Activated CD4-positive, alpha-beta T cell treated with anti-CD3 and anti-CD28 coated beads, Interleukin-2, amount 10 ng/mL, durations not matched to agents 24 days and 14 days (primary cell): ENCODE data around the gene ZMIZ2. TPM values are rescaled to one million over a fixed set of nuclear protein-coding genes. Genes with fewer than 3 reads are reported as not detected.
A peak's percentile ranks its signal among the peaks of the same experiment; 100 is the strongest.
"Not testable (repeated sequence)": the region's sequence is repeated elsewhere in the genome, so short reads cannot be mapped to it uniquely, and the experiment has no call there.

Experiments
- DNase-seq: peaks from one replicate; pipeline ENCODE4 v3.0.0; 2022
- H3K27ac Mint-ChIP-seq: one replicate; pipeline ENCODE4 v1.8.0; 2022; ENCODE audit warnings: mild to moderate bottlenecking, mixed read lengths
- H3K27me3 Mint-ChIP-seq: one replicate; pipeline ENCODE4 v1.8.0; 2022; ENCODE audit warnings: mixed read lengths
- H3K36me3 Mint-ChIP-seq: one replicate; pipeline ENCODE4 v1.8.0; 2022; ENCODE audit warnings: low read depth, mild to moderate bottlenecking, mixed read lengths
- H3K4me1 Mint-ChIP-seq: one replicate; pipeline ENCODE4 v1.8.0; 2021; ENCODE audit warnings: mixed read lengths
- H3K4me3 Mint-ChIP-seq: one replicate; pipeline ENCODE4 v1.8.0; 2022; ENCODE audit warnings: mild to moderate bottlenecking, moderate library complexity, mixed read lengths
- H3K9me3 Mint-ChIP-seq: one replicate; pipeline ENCODE4 v1.8.0; 2021; ENCODE audit warnings: mixed read lengths
- intact Hi-C: fragments of 100-400 bp; cut with micrococcal nuclease; formaldehyde crosslinking; loops from one replicate; pipeline ENCODE4 v1.15.1; 2023
- total RNA-seq: library from RNA; stranded (reverse); gene quantifications from 2 replicates; pipeline ENCODE4 v1.2.3, GENCODE V29; 2022

ZMIZ2 gene
- total RNA-seq, 1 donor from 2014 or later = 133 TPM

- Mint-ChIP-seq H3K27me3 (peaks cover 3% of the 10 kb centered on the region), H3K9me3 (peaks cover 5% of the 10 kb centered on the region), H3K27ac (no peak overlapping the region), H3K36me3 (no peaks in the 10 kb centered on the region), H3K4me1 (no peaks in the 10 kb centered on the region), H3K4me3 (no peak overlapping the region)
- DNase-seq = no peak
- intact Hi-C loops = no loop called here
Observed at GRCh38 chr7:44784364-44784763, 35.7 kb downstream of the ZMIZ2 start.

GRCh38 chr7:44785218-44785617 is 36.6 kb downstream of the ZMIZ2 start:
- H3K27ac Mint-ChIP-seq, intact Hi-C loops, H3K9me3 Mint-ChIP-seq, H3K27me3 Mint-ChIP-seq, DNase-seq, H3K36me3 Mint-ChIP-seq, H3K4me3 Mint-ChIP-seq, H3K4me1 Mint-ChIP-seq: not testable (repeated sequence)

GRCh38 chr7:44787041-44787440 is 38.4 kb downstream of the ZMIZ2 start:
- peaks cover 5% of the 10 kb centered on the region for H3K9me3 Mint-ChIP-seq
- no peak for DNase-seq
- no peak overlapping the region for H3K27ac Mint-ChIP-seq
- no peak overlapping the region for H3K4me3 Mint-ChIP-seq
- intact Hi-C loops = no loop called here
- peaks cover 3% of the 10 kb centered on the region for H3K27me3 Mint-ChIP-seq
- no peaks in the 10 kb centered on the region for H3K36me3 Mint-ChIP-seq
- peaks cover 2% of the 10 kb centered on the region for H3K4me1 Mint-ChIP-seq

GRCh38 chr7:44787762-44788161 is 39.1 kb downstream of the ZMIZ2 start:
- Mint-ChIP-seq H3K4me3 (no peak overlapping the region), H3K9me3 (peaks cover 5% of the 10 kb centered on the region), H3K36me3 (no peaks in the 10 kb centered on the region), H3K27me3 (peaks cover 3% of the 10 kb centered on the region), H3K27ac (no peak overlapping the region), H3K4me1 (peaks cover 2% of the 10 kb centered on the region)
- intact Hi-C loops = no loop called here
- no peak for DNase-seq

GRCh38 chr7:44789990-44790389 is 41.3 kb downstream of the ZMIZ2 start:
- H3K4me1 Mint-ChIP-seq = peaks cover 2% of the 10 kb centered on the region
- no peak for DNase-seq
- H3K9me3 Mint-ChIP-seq = no peaks in the 10 kb centered on the region
- no peaks in the 10 kb centered on the region for H3K27me3 Mint-ChIP-seq
- no peaks in the 10 kb centered on the region for H3K36me3 Mint-ChIP-seq
- H3K4me3 Mint-ChIP-seq = no peak overlapping the region
- intact Hi-C loops = no loop called here
- no peak overlapping the region for H3K27ac Mint-ChIP-seq

GRCh38 chr7:44791278-44792219 is 42.9 kb downstream of the ZMIZ2 start:
- Mint-ChIP-seq H3K36me3 (peaks cover 3% of the 10 kb centered on the region), H3K27me3 (no peaks in the 10 kb centered on the region), H3K4me1 (peaks cover 2% of the 10 kb centered on the region), H3K4me3 (no peak overlapping the region), H3K9me3 (no peaks in the 10 kb centered on the region), H3K27ac (no peak overlapping the region)
- intact Hi-C loops = no loop called here
- no peak for DNase-seq

GRCh38 chr7:44793919-44794318 is 45.3 kb downstream of the ZMIZ2 start:
- H3K9me3 Mint-ChIP-seq = no peaks in the 10 kb centered on the region
- no peak for DNase-seq
- no peak overlapping the region for H3K4me3 Mint-ChIP-seq
- H3K4me1 Mint-ChIP-seq = peaks cover 16% of the 10 kb centered on the region
- intact Hi-C loops = no loop called here
- H3K27me3 Mint-ChIP-seq = no peaks in the 10 kb centered on the region
- no peak overlapping the region for H3K27ac Mint-ChIP-seq
- H3K36me3 Mint-ChIP-seq = peaks cover 24% of the 10 kb centered on the region

- H3K4me3 Mint-ChIP-seq = no peak overlapping the region
- no peaks in the 10 kb centered on the region for H3K27me3 Mint-ChIP-seq
- H3K27ac Mint-ChIP-seq = no peak overlapping the region
- no peak for DNase-seq
- no peaks in the 10 kb centered on the region for H3K9me3 Mint-ChIP-seq
- intact Hi-C loops = no loop called here
- peaks cover 26% of the 10 kb centered on the region for H3K36me3 Mint-ChIP-seq
- peaks cover 16% of the 10 kb centered on the region for H3K4me1 Mint-ChIP-seq
Observed at GRCh38 chr7:44794331-44794730, 45.7 kb downstream of the ZMIZ2 start.

GRCh38 chr7:44796034-44796503 is 47.4 kb downstream of the ZMIZ2 start:
- H3K9me3 Mint-ChIP-seq = no peaks in the 10 kb centered on the region
- peaks cover 44% of the 10 kb centered on the region for H3K36me3 Mint-ChIP-seq
- H3K4me1 Mint-ChIP-seq = peaks cover 26% of the 10 kb centered on the region
- DNase-seq = no peak
- H3K27me3 Mint-ChIP-seq = no peaks in the 10 kb centered on the region
- intact Hi-C loops = loop anchor here (1.0 to 2.0 kb wide), 10 partner anchors 48 to 713 kb away; partner anchors contain the start of genes MYO1G, OGDH, POLM and PURB
- H3K27ac Mint-ChIP-seq = peak overlapping the region; percentile 97
- peak overlapping the region; percentile 98 for H3K4me3 Mint-ChIP-seq

- intact Hi-C loops = loop anchor here (1.0 to 2.0 kb wide), 11 partner anchors 48 to 714 kb away; partner anchors contain the start of genes H2AZ2, MYO1G, OGDH and POLM
- peak within 1 kb of the TSS; percentile 98 for H3K4me3 Mint-ChIP-seq
- peaks cover 50% of the 10 kb centered on the region for H3K36me3 Mint-ChIP-seq
- peak within 1 kb of the TSS; percentile 97 for H3K27ac Mint-ChIP-seq
- DNase-seq = peak; percentile 100
- H3K27me3 Mint-ChIP-seq = no peaks in the 10 kb centered on the region
- peaks cover 31% of the 10 kb centered on the region for H3K4me1 Mint-ChIP-seq
- no peaks in the 10 kb centered on the region for H3K9me3 Mint-ChIP-seq
Observed at GRCh38 chr7:44796504-44797328, 48.1 kb downstream of the ZMIZ2 start, which contains the start of gene PPIA. TSS of gene PPIA (plus strand) at chr7:44796681. CDS start at chr7:44796725, 44 bp downstream.

GRCh38 chr7:44797329-44798258 is 48.9 kb downstream of the ZMIZ2 start:
- H3K36me3 Mint-ChIP-seq = peaks cover 58% of the 10 kb centered on the region
- peak; percentile 95 for DNase-seq

GRCh38 chr7:44798649-44799305 is 50.1 kb downstream of the ZMIZ2 start:
- no peak for DNase-seq
- Mint-ChIP-seq H3K27me3 (no peaks in the 10 kb centered on the region), H3K36me3 (peaks cover 67% of the 10 kb centered on the region), H3K4me3 (peak overlapping the region; percentile 98), H3K9me3 (no peaks in the 10 kb centered on the region), H3K27ac (peak overlapping the region; percentile 75), H3K4me1 (peaks cover 31% of the 10 kb centered on the region)
- intact Hi-C loops = no loop called here

More at GRCh38 chr7:44797329-44798258, 48.9 kb downstream of the ZMIZ2 start:
- peak overlapping the region; percentile 97 for H3K27ac Mint-ChIP-seq
- H3K27me3 Mint-ChIP-seq = no peaks in the 10 kb centered on the region
- intact Hi-C loops = loop anchor here (1.0 to 2.0 kb wide), 6 partner anchors 51 to 715 kb away; partner anchors contain the start of genes H2AZ2, MYO1G, POLM and TBRG4
- H3K9me3 Mint-ChIP-seq = no peaks in the 10 kb centered on the region
- H3K4me1 Mint-ChIP-seq = peaks cover 31% of the 10 kb centered on the region
- H3K4me3 Mint-ChIP-seq = peak overlapping the region; percentile 98
